HG02973 (cell line): ENCODE measurements around the gene ABRACL.
"Not testable (repeated sequence)": the region's sequence is repeated elsewhere in the genome, so short reads cannot be mapped to it uniquely, and the experiment has no call there.

Source experiments
- ATAC-seq: cut with Tn5 transposase; IDR thresholded peaks from one replicate; pipeline ENCODE4 v1.9.1; 2021; ENCODE audit warnings: moderate library complexity; ENCODE audit not compliant: unreplicated experiment

ABRACL gene

DNA sequence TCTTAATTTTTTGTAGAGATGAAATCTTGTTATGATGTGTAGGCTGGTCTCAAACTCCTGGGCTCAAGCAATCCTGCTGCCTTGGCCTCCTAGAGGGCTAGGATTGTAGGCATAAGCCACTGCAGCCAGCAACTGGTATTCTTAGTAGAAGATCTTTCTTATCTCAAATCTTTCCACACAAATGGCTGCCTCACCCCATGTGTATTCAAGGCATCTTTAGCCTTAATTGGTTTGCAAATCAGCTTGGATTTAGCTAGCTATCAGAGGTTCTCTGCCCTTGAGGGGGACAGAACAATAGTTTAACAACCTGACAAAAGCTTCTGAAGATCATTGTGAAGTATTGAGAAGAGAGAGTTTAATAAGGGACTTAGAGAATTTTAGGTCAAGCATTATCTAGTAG is 17.9 kb upstream of the ABRACL start:
- no peak for ATAC-seq

DNA sequence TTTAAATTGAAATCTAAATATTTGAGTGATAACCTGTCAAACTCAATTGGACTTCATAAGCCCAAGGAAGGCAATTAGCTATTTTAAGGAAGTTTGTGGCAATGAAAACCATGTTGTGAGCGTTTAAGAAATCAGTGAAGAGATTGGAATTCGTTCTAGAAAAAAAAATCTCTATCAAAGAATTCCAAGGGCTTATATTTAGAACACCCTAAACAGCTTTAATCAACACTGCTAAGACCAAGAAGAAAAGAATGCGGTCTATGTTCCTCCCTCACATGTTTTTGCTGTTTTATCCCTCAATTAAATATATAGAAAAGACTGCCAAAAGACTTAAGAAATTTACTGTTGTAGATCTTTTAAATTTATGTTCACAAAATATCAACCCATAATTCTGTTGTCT is 16.6 kb upstream of the ABRACL start:
- no peak for ATAC-seq

DNA sequence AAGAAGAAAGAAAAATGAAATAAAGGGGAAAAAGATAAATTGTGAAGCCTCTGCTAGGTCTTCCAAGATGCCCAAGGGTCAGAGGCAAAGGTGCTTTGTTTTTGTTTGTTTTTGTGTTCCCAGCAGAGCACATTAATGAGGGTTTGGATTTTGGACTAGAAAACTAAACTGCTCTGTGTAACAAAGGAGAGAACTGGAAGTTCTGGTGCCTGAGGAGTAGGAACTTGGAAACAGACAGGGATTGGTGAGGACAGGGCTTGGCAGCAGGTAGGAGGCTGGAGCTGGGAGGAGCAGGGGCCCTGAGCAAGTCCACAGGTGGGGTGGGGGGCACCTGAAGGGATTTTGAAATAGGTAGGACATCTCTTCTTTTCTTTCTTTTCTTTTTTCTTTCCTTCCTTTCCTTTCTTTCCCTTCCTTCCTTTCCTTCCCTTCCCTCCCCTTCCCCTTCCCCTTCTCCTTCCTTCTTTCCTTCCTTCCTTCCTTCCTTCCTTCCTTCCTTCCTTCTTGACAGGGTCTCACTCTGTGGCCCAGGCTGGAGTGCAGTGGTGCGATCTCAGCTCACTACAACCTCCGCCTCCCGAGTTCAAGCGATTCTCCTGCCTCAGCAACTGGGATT is 15.3 kb upstream of the ABRACL start:
- ATAC-seq, result no peak

DNA sequence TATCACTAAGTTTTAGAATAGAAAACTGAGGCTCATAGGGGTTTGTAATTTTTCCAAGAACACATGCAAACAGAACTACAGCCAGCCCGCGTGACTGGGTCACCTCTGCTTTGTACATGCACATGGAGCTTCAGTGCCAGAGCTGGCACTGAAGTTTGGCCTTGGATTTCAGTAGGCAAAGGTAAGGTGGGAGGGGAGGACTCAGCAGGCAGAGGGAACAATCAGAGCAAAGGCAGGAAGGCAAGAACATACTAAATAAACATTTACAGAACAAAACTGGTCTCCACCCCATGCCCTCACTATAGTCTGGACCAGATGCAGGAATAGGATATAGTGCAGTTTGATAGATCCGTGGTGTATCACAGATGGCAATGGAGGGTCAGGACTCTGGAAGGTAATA is 13.6 kb upstream of the ABRACL start:
- ATAC-seq, result no peak

DNA sequence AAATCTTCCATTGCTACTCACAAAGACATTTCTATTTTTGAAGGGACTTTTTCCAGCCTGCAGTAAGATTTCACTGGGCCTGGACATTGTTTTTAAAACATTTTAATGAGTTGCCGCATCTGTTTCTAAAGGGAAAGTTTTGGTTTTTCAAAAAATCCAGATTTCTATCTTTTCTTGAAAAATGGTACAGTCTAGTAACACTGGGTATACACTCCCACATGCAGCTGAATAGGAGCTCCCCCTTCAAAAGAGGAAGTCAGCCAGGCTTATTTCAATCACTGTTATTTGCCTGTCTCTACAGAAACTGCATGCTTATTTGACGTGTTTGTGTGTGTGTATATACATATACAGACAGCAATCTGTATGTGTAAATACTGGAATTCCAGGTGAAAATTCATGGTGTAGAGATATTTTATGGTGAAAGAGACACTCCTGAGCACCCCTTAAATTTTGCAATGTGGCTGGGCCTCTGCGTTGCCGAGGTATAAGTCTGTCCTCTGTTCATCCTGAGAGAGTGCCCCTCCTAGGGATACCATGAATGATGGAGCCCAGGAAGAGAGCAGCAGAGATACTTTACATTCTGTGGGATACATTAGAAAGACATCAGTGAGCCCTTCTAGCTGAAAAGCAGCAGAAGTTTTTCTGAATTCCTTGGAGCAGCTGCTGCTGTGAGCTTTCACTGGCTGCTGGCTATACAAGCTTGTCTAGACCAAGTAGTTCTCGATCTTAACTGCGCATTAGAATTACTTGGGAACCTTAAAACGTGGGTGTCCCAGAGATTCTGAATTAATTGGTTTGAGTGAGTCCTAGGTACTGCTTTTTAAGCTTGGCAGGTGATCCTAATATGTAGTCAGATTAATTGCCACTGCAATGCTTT is 12.0 kb upstream of the ABRACL start:
- ATAC-seq, result peak; percentile 78

DNA sequence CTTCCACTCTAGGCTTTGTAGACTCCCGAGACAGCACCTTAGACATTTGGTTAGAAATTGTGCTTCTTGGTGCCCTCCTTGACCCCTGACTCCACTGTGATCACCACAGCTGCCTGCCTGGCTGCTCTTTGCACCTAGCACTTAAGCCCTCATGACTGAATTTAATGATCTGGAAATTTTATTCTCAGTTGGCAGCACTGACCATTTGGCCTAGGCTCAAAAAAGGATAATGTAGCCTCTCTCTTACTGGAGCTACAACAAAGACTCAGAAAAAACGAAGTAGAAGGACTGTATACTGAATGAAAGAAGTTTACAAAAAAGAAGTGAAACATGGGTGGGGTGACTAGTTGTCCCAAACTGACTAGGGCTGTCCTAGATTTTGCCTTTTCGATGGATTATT is 11.3 kb upstream of the ABRACL start:
- ATAC-seq, result no peak

DNA sequence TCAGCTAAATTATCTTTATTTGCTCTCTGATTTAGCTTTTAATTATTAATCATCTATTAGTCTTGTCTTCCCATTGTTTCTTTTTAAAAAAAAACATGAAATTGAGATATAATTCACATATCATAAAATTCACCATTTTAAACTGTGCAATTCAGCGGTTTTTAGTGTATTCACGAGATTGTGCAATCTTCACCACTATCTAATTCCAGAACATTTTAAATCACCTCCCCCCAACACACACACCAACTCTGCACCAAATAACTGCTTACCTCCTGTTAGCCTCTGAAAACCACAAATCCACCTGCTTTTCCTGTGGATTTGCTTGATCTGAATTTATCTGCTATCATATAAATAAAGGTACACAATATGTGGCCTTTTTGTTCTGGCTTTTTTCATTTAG is 8.8 kb upstream of the ABRACL start:
- no peak for ATAC-seq

DNA sequence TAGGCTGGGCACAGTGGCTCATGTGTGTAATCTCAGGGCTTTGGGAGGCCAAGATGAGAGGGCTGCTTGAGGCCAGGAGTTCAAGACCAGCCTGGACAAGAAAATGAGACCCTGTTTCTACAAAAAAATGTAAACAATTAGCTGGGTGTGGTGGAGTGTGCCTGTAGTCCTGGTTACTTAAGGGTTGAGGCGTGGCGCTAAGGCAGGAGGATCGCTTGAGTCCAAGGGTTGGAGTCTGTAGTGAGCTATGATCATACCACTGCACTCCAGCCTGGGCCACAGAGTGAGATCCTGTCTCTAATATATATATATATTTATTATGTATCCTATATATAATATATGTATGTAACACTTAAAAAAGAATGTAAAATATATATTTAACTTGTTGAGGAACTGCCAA is 7.9 kb upstream of the ABRACL start:
- no peak for ATAC-seq

DNA sequence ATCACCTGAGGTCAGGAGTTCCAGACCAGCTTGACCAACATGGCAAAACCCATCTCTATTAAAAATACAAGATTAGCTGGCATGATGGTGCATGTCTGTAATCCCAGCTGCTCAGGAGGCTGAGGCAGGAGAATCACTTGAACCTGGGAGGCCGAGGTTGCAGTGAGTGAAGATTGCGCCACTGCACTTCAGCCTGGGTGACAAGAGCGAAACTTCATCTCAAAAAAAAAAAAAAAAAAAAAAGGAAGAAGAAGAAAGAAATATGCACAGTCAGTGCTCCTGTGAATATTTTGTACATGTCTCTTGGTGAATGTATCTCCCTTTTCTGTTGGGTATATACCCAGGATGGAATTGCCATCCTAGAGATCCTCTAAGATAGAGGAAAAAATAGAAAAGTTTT is 3.1 kb upstream of the ABRACL start:
- not testable (repeated sequence) for ATAC-seq

DNA sequence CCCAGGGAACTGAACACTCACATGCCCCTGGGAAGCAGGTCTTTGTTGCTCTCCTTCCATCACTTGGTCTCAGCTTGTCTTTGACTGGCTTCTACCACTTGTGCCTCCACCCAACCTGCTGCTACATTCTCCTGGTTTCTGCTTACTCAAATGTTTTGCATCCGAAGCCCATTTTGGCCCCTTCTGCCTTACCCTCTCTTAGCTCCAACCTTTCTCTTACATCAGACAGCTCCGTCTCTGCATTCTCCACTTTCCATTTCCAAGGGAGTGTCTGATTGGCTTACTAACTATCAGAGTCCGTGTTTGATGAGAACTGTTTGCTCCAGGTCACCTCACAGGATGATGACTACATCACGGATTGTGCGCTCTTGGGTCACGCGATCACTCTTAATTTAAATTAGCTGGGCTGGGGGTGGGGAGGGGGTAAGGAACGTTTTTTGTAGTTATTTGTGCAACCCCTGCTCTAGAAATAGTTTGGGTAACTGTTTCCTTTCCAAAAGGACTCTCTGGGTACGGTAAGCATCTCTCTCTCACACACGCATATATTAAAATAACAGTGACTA is 844 bp upstream of the ABRACL start:
- peak; percentile 40 for ATAC-seq

DNA sequence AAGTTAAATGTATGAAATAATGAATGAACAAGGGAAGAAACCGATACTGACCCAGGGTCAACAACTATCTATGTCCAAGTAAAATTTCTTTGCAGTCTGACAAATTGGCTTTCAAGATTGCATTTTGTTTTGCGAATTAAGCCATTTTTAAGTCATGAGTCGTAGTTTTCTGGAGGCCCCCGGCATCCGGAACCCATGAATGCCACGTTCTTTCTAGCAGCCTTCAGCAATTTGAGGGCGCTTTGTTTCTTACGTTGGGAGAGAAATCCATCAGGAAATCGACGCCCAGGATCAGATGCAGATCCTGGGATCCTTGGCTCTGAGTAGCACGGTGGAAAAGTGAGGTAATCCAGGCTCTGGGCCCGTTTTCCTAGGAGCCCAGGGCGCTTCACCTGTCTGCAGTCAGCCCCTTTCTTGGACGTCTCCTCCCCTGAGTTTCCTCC is 309 bp upstream of the ABRACL start:
- no peak for ATAC-seq

DNA sequence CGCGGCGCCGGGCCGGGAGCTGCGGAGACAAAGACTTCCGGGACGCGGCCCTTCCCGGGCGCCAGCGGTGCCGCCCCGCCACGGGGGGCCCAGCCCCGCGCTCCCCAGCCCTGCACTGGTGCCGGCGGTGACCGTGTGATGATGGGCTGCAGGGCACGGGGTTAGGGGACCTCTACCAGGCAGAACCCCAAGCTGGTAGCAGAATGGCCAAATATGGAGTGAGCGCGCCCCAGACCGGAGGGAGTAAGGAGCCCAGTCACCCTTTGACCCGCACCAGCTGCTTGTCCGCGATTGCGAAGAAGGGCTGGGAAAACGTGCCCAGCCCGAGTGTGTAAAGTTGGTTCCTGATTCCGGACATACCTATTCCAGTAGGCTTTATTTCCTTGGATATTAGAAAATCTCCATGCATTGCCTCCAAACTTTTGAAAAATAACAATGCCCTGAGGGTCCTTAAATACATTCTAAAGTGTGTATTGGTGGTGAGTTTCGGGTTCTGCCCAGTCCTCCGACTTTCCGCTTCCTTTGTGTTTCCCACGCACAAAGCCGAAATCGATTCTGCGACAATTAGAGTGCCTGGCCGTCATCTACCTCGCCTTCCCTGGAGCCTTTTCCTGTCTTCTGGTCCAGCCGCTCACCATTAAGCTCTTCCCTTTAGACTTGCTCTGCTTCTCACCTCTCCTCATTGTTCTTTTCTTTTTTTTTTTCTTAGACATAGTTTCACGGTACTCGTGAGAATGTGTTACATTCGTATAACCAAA is 1.1 kb downstream of the ABRACL start:
- ATAC-seq, result peak; percentile 23

DNA sequence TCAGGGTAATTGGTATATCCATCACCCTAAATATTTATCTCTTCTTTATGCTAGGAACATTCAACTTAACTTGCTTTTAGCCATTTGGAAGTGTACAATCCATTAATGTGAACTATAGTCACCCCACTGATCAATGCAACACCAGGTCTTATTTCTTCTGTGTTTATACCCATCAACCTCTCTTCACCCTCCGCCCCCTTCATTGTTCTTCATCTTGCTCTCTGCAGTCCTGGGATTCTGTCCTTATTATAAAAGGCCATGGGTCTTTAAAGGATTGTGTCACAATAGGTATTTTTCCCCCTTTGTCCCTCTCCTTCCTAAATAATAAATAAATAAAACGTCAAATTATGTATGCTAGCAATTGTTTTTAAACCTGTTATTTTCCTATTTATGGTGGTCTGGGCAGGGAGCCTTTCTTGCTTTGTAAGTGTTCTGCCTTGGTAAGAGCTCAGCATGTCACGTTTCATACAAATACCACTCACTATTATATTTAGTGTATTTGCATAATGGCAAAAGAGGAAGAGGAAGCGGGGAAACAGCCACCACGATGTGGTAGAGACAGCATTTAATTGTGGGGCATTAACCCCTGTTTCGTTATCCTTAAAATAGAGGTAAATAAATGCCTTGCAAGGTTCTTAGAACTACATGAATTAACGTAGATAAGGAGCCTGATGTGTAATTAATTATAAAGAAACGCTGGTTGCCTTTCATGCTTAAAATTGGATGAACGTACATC is 1.9 kb downstream of the ABRACL start:
- ATAC-seq, result peak; percentile 47

DNA sequence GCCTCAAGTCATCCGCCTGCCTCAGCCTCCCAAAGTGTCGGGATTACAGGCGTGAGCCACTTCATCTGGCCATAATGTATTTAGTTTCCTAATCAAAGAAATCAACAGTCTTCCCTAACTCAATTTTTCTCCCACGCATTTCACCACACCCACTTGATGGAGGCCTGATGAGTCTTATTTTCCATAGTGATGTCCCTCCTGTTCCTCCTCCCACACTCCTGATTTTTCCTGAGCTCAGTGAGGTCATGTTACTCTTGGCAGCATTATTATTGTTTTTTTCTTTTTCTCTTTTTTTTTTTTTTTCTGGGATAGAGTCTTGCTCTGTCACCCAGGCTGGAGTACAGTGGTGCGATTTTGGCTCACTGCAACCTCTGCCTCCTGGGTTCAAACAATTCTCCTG is 8.9 kb downstream of the ABRACL start:
- ATAC-seq, result no peak

DNA sequence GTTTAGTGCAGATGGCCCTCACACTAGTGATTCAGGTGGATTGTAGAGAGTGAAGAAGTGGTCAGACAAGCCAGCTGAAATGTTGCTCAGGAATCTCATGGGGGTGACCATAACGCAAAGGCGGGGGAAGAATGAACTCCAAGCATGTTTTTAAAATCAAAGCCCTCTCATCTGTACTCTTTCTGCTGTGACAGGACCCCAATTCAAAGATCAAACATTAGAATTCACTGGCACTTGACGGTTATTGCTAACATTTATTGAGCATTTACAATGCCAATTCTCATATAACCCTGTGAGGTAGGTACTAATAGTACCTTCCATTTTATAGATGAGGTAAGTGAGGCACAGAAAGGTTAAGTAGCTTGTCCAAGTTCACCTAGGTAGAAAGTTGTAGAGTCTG is 15.7 kb downstream of the ABRACL start:
- no peak for ATAC-seq

DNA sequence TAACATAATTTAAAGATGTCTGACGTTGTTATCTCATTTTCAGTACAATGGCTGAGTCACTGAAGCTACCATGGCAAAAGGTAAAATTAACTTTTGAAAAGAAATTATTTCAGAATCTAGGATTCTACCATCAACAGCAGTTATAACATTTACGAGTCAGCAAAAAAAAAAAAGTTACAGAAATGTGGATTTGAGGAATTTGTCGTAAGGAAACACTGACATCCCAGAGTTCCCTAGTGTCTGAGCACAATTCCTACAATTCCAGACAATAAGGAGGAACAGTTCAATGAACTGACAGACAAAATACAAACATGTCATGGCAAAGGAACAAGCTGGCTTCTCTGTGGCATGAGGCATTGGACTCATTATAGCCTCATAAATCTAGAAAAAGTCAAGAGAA is 19.1 kb downstream of the ABRACL start:
- no peak for ATAC-seq

DNA sequence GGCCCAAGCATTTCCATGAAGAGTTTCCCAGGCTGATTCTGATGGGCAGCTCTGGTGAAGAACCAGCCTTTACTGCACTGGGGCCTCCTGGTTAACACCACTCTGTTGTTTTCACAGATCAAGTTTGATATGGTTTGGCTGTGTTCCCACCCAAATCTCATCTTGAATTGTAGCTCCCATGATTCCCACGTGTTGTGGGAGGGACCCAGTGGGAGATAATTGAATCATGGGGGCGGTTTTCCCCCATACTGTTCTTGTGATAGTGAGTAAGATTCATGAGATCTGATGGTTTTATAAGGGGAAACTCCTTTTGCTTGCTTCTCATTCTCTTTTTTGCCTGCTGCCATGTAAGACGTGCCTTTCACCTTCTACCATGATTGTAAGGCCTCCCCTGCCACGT is 20.4 kb downstream of the ABRACL start:
- ATAC-seq, result not testable (repeated sequence)

DNA sequence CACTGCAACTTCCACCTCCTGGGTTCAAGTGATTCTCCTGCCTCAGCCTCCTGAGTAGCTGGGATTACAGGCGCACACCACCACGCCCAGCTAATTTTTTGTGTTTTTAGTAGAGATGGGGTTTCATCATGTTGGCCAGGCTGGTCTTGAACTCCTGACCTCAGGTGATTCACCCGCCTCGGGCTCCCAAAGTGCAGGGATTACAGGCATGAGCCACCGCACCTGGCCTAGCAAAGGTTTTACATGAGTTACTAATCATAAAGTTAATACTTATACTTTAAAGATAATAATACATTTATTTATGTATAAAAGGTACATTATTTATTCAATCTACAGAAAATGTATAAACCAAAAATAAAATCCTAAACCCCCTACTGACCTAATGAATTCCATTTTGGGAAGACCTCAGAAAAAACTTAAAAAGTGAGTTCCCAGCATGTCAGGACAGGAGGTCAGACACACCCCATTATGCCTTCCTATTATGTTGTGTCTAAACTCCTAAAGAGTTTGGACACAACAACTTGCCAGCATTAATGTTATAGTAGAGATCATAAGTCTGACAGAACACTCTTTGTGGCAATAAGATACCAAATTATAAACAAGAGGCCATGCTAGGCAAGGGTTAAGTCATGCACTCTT is 21.7 kb downstream of the ABRACL start:
- not testable (repeated sequence) for ATAC-seq

DNA sequence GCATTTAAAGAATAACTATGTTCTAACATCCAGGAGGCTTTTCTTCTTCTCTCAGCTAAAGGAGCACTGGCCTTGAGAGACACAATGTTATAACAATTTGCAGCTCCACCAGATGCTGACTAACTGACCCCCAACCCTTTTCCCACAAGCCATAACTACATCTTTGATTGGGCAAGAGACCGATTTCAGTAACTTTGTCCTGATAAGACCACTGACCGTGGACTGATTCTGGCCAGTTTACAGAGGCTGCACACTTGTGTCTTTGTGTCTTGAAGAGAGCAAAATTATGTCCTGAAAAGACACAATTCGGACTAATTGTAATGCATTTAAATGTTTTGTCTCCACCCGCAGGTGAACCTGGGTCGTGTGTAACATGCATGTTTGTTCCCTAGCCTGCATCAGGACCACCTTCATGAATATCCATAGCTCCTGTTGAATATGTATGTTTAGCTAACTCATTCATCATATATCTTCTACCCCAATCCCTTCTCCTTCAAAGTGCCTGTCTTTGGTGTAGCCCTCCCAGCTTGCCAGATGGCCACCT is 22.3 kb downstream of the ABRACL start:
- ATAC-seq, result no peak
